CD4-positive, alpha-beta T cell treated with Interleukin-15 for 1 hour (primary cell): ENCODE results near the gene ZNF557.
"Not testable (repeated sequence)": the region's sequence is repeated elsewhere in the genome, so short reads cannot be mapped to it uniquely, and the experiment has no call there.

ENCODE experiments used
- DNase-seq: peaks from one replicate; pipeline ENCODE4 v3.0.0-alpha.2; 2020

The ZNF557 gene

DNA sequence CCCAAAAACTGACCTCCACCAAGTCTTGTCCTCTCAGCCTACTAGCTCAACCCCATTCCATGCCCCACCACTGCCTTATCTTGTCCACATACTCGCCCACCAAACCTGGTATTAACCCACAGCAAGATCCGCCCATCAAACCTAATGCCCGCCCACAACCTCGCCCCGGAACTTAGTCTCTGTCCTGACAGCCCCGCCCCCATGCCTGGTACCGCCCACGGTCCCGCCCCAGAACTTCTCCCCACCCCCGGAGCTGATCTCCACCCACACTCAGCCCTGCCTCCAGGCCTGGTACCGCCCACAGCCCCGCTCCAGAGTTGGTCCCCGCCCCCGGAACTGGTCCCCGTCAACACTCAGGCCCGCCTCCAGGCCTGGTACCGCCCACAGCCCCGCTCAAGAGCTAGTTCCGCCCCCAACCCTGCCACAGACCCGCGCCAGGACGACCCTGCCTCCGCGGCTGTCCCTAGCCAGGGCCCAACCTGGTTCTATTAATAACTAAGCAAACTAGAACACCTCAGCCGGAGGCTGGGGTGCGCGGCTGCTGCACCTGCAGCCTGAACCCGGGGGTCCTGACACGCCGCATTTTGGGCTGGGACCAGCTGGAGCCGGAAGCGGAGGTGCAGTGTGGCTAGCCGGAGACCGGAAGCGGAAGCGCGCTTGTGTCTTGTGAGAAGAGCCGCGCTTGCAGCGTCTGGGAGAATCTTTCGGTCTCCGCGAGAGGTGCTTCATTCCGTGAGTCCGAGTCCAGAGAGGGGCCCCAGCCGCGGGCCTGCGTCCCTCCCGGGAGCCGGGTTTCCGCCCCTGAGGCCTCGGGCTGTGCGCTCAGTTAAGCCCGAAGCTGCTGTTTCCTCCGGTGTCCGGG is at the start of gene ZNF557:
ZNF557 (plus strand) TSS at position 662 of the 862 bp plus-strand sequence. CDS start 5,372 bp downstream, outside the sequence.
- peak; percentile 98 for DNase-seq

DNA sequence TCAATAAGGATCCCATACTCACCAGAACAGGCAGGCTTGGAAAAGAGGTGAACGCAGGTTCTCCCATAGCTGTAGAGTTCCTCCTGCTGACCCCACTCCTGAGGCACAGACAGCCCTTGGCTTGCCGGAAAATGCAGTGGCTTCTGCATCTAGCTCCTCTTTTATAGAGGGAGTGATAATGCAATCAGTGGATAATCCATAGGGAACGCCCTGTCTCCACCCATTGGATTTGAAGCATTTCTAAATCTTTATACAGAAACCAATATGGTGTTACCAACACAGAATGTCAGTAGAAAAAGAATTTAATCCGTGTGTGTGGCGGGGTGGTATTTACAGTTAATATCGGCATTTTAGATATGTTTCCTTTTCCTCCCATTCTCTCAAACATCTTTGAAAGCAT is 48.2 kb upstream of the ZNF557 start, which contains the start of gene MBD3L2B:
MBD3L2B (minus strand) TSS at position 101 of the 400 bp plus-strand sequence; CDS start at position 67, 34 bp downstream.
- DNase-seq: not testable (repeated sequence)

DNA sequence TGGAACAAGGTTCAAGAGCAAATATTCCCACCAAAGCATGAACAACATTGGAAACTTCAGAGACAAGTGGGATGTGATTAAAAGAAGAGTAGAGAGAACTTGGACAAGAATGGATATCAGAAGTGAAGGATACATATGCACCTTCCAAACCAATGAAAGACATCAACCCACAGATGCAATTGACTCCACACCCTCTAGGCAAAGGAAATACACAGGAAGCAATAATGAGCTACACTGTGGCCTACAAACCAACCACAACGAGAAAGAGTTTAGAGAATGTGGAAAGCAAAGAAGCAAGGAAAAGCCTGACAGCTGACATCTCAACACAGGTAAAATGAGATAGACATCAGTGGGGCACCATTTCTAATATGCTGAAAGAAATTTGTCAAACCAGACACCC is 40.7 kb upstream of the ZNF557 start:
- DNase-seq: not testable (repeated sequence)

- not testable (repeated sequence) for DNase-seq
Measured at GRCh38 chr19:7030278-7030677, 39.2 kb upstream of the ZNF557 start, which contains the start of gene MBD3L5. MBD3L5 (plus strand) TSS chr19:7030578; CDS start chr19:7030612, 34 bp downstream.

GRCh38 chr19:7040079-7040478 is 29.4 kb upstream of the ZNF557 start, which contains the start of gene MBD3L4:
MBD3L4 (minus strand) TSS chr19:7040179; CDS start chr19:7040144, 35 bp downstream.
- DNase-seq: not testable (repeated sequence)

DNA sequence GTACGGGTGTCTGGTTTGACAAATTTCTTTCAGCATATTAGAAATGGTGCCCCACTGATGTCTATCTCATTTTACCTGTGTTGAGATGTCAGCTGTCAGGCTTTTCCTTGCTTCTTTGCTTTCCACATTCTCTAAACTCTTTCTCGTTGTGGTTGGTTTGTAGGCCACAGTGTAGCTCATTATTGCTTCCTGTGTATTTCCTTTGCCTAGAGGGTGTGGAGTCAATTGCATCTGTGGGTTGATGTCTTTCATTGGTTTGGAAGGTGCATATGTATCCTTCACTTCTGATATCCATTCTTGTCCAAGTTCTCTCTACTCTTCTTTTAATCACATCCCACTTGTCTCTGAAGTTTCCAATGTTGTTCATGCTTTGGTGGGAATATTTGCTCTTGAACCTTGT is 27.9 kb upstream of the ZNF557 start:
- not testable (repeated sequence) for DNase-seq

DNA sequence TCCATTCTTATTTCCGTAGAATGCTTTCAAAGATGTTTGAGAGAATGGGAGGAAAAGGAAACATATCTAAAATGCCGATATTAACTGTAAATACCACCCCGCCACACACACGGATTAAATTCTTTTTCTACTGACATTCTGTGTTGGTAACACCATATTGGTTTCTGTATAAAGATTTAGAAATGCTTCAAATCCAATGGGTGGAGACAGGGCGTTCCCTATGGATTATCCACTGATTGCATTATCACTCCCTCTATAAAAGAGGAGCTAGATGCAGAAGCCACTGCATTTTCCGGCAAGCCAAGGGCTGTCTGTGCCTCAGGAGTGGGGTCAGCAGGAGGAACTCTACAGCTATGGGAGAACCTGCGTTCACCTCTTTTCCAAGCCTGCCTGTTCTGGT is 20.5 kb upstream of the ZNF557 start, which contains the start of gene MBD3L2:
MBD3L2 (plus strand) TSS at position 301 of the 400 bp plus-strand sequence; CDS start at position 354, 53 bp downstream.
- not testable (repeated sequence) for DNase-seq

DNA sequence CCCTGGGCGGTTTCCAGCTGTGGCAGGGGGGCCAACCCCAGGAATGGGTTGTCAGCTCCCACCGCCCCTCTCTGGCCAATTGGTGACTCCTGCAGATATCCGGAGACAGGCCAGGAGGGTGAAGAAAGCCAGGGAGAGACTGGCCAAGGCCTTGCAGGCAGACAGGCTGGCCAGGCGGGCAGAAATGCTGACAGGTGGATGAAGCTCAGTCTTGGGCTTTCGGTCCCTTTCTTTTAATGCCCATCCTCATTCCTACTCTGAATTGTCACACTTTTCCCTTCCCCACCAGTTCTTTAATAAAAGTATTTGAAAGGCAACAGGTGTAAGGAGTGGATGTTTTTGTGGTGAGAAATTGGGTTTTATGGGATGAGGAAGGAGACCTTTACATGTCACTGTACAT is 18.1 kb upstream of the ZNF557 start:
- not testable (repeated sequence) for DNase-seq

DNA sequence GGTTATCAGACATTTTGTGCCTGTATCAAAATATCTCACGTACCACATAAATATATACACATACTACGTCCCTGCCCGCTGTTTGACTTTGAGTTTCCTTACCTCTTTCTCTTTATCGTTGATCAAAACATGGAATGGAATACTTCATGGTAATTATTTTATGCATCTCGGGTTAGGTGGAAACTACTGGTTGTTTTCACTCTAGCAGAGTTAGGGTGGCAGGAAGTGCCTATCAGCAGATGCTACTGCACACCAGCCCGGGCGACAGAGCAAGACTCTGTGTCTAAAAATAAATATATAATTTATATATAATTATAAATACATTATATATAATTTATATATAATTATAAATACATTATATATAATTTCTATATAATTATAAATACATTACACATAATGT is 16.6 kb upstream of the ZNF557 start:
- not testable (repeated sequence) for DNase-seq

DNA sequence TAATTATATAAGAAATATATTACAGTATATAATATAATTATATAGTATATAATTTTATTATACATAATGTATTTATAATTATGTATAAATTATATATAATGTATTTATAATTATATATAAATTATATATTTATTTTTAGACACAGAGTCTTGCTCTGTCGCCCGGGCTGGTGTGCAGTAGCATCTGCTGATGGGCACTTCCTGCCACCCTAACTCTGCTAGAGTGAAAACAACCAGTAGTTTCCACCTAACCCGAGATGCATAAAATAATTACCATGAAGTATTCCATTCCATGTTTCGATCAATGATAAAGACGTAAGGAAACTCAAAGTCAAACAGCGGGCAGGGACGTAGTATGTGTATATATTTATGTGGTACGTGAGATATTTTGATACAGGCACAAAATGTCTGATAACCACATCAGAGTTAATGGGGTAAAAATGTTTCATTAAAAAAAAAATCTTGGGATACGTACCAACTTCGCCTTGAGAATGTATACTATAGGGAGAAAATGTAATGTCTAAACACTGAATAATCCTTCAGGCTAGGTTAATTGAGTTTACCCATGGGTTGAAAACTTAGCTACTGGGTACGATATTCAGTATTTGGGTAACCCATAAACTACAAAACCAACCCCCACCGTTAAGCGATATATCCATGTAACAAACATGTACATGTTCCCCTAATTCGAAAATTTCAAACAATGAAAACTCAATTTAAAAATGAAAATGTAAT is 14.7 kb upstream of the ZNF557 start:
- not testable (repeated sequence) for DNase-seq

DNA sequence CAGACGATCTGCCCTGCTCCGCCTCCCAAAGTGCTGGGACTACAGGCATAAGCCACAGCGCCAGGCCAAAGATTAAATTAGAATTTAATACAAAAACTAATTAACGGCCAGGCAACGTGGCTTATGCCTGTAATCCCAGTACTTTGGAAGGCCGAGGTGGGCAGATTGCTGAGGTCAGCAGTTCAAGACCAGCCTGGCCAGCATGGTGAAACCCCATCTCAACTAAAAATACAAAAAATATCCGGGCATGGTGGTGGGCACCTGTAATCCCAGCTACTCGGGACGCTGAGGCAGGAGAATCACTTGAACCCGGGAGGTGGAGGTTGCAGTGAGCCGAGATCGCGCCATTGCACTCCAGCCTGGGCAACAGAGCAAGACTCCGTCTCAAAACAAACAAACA is 13.8 kb upstream of the ZNF557 start:
- not testable (repeated sequence) for DNase-seq

DNA sequence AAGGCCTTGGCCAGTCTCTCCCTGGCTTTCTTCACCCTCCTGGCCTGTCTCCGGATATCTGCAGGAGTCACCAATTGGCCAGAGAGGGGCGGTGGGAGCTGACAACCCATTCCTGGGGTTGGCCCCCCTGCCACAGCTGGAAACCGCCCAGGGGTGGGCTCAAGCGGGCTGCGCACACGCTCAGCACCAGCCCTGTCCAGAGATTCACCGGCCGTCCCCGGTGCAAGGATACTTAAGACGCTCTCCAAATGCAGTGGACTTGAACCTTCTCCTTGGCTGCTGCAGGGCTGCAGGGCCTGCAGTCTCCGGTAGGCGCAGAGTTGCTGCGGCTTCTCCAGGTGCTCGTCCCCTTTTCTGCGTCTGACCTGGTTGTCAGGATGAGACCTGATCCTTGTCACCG is 13.1 kb upstream of the ZNF557 start:
- not testable (repeated sequence) for DNase-seq

- DNase-seq: not testable (repeated sequence)
Measured at GRCh38 chr19:7058576-7058975, 10.9 kb upstream of the ZNF557 start, which contains the start of gene MBD3L3. MBD3L3 (minus strand) TSS chr19:7058676; CDS start chr19:7058605, 71 bp downstream.

GRCh38 chr19:7059977-7060376 is 9.5 kb upstream of the ZNF557 start:
- DNase-seq: not testable (repeated sequence)

GRCh38 chr19:7063339-7063738 is 6.2 kb upstream of the ZNF557 start:
- no peak for DNase-seq

- DNase-seq: no peak
Measured at GRCh38 chr19:7063764-7064418, 5.6 kb upstream of the ZNF557 start.

DNA sequence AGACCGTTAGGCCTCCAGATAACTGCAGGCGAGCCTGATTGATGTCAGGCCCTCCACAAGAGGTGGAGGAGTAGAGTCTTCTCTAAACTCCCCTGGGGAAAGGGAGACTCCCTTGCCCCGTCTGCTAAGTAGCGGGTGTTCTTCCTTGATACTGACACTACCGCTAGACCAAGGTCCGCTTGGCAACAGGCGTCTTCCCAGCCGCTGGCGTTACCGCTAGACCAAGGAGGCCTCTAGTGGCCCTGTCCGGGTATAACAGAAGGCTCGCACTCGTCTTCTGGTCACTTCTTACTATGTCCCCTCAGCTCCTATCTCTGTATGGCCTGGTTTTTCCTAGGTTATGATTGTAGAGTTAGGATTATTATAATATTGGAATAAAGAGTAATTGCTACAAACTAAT is 2.4 kb upstream of the ZNF557 start:
- DNase-seq: not testable (repeated sequence)

GRCh38 chr19:7067716-7068115 is 1.8 kb upstream of the ZNF557 start:
- DNase-seq: no peak

GRCh38 chr19:7068599-7068998 is 904 bp upstream of the ZNF557 start:
- no peak for DNase-seq

DNA sequence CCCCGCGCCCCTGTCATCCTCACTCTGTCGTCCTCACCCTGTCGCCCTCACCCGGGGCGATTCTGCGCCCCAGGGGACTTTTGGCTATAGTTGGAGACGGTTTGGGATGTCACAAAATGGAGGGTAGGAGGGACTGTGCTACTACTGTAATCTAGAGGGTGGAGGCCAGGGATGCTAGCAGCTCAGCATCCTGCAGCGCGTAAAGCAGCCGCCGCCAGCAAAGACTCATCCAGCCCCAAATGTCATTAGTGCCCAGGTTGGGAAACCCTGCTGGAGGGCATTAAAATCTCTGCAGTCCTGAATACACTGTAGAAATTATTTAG is 362 bp downstream of the ZNF557 start:
- DNase-seq: no peak

DNA sequence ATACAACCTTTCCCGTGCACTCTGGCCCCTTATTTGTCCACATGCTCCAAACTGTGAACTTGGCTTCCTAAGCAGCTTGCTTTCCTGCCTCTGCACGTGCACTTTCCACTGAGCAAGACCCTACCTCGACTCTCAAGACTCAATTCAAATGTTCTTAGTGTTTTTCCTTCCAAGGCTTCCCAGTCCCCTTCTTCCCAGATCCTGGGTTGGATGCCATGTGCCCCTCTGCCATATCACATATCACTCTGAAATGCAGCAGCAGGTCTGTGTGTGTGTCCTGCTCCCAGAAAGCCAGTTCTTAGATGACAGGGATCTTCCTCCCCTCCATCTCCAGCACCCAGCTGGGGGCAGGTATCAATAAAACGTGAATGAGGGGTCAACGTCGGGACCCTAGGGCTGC is 3.0 kb downstream of the ZNF557 start:
- no peak for DNase-seq

GRCh38 chr19:7074705-7075282 is 5.3 kb downstream of the ZNF557 start:
- DNase-seq: no peak
